Measurements from ENCODE around the gene LPP.

The LPP gene

DNA sequence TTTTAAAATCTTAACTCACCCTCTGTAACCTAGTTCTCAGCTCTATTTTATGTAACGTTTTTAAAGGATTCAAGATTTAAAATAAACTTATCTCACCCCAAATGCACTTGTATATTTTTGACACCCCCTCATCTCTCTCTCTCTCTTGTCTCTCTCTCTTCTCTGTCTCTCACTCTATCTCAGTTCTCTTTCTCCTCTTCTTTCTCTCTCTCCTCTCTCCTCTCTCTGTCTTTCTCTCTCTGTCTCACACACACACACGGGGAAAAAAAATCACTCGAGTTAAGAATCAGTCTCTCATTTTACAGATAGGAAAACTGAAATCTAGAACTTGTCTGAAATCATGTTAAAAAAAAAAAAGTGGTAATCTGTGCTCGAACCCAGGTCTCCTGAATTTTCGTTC is 108.5 kb downstream of the LPP start:
- Histone ChIP-seq H3K27me3 (replicated peaks; ENCODE audit: insufficient read depth, low read length) (no peaks in the 10 kb centered on the region), H3K9ac (ENCODE audit: low read length) (no peak overlapping the region), H3K9me2 (replicated peaks; ENCODE audit: insufficient read depth, low read length) (no peaks in the 10 kb centered on the region), H3K4me1 (ENCODE audit: low read length) (no peaks in the 10 kb centered on the region), H3F3A (ENCODE audit: insufficient read depth, low read length) (no peaks in the 10 kb centered on the region), H3K4me2 (ENCODE audit: low read depth, low read length) (no peak overlapping the region), H4K20me1 (ENCODE audit: insufficient read depth, low read length) (no peaks in the 10 kb centered on the region), H2AFZ (ENCODE audit: low read length) (no peak overlapping the region), H3K9me3 (replicated peaks; ENCODE audit: insufficient read depth, low read length) (no peaks in the 10 kb centered on the region), H3K36me3 (replicated peaks; ENCODE audit: insufficient read depth, low read length) (no peaks in the 10 kb centered on the region), H3K79me2 (ENCODE audit: low read length) (no peaks in the 10 kb centered on the region), H3K4me3 (ENCODE audit: low read length) (no peak overlapping the region), H3K27ac (ENCODE audit: low read length) (no peak overlapping the region)
- TF ChIP-seq, protein P1, sequence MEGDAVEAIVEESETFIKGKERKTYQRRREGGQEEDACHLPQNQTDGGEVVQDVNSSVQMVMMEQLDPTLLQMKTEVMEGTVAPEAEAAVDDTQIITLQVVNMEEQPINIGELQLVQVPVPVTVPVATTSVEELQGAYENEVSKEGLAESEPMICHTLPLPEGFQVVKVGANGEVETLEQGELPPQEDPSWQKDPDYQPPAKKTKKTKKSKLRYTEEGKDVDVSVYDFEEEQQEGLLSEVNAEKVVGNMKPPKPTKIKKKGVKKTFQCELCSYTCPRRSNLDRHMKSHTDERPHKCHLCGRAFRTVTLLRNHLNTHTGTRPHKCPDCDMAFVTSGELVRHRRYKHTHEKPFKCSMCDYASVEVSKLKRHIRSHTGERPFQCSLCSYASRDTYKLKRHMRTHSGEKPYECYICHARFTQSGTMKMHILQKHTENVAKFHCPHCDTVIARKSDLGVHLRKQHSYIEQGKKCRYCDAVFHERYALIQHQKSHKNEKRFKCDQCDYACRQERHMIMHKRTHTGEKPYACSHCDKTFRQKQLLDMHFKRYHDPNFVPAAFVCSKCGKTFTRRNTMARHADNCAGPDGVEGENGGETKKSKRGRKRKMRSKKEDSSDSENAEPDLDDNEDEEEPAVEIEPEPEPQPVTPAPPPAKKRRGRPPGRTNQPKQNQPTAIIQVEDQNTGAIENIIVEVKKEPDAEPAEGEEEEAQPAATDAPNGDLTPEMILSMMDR (IDR thresholded peaks at IDR 0.05; ENCODE audit: low read length), result no peak
- TF ChIP-seq EZH2phosphoT487 (IDR thresholded peaks at IDR 0.05; ENCODE audit: low read length) (no peak), EZH2 (optimal IDR thresholded peaks at IDR 0.05; ENCODE audit: low read depth, low read length) (no peak)
- no peak for DNase-seq

DNA sequence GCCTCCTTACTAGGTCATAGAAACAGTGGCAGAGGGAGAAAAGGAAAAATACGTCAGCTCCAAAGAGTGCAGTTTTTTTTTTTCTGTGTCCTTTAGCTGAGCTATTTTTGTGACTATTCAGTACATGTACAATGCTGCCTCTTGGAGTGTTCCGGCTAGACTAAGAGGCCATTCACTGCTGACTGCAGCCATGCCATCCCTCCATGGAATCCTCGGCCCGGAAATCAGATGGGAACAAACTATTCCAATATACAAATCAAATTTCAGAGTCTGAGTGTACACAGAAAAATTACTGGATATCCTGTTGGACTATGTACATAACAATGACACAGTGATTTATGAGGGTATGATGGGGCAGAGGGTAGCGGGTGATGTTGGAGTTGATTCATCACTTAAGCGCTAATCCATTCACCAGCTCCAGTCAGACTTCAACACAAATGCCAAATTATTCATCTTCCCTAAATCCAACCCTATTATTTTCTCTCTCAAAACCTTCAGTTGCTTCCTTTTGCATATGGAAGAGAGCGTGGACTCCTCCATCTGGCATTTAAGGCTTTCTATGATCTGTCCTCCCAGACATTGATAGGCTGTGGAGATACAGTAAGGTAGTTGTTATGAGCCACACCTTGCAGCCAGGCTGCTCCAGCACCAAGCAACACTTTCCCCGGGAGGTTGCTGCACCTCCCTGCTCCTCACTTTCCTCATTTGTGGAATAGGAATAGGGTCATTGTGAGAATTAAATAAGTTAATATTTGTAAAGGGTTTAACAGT is 109.1 kb downstream of the LPP start:
- Histone ChIP-seq H3K4me2 (ENCODE audit: low read depth, low read length) (no peak overlapping the region), H3K27ac (ENCODE audit: low read length) (no peak overlapping the region), H3K79me2 (ENCODE audit: low read length) (no peaks in the 10 kb centered on the region), H3K4me3 (ENCODE audit: low read length) (no peak overlapping the region), H3K9ac (ENCODE audit: low read length) (no peak overlapping the region), H2AFZ (ENCODE audit: low read length) (no peak overlapping the region), H4K20me1 (ENCODE audit: insufficient read depth, low read length) (no peaks in the 10 kb centered on the region), H3K27me3 (replicated peaks; ENCODE audit: insufficient read depth, low read length) (no peaks in the 10 kb centered on the region), H3K9me2 (replicated peaks; ENCODE audit: insufficient read depth, low read length) (no peaks in the 10 kb centered on the region), H3F3A (ENCODE audit: insufficient read depth, low read length) (no peaks in the 10 kb centered on the region), H3K36me3 (replicated peaks; ENCODE audit: insufficient read depth, low read length) (no peaks in the 10 kb centered on the region), H3K4me1 (ENCODE audit: low read length) (no peaks in the 10 kb centered on the region), H3K9me3 (replicated peaks; ENCODE audit: insufficient read depth, low read length) (no peaks in the 10 kb centered on the region)
- no peak for TF ChIP-seq EZH2phosphoT487 (IDR thresholded peaks at IDR 0.05; ENCODE audit: low read length)
- TF ChIP-seq, protein P1 (IDR thresholded peaks at IDR 0.05; ENCODE audit: low read length), result no peak
- no peak for TF ChIP-seq EZH2 (optimal IDR thresholded peaks at IDR 0.05; ENCODE audit: low read depth, low read length)
- DNase-seq, result no peak

DNA sequence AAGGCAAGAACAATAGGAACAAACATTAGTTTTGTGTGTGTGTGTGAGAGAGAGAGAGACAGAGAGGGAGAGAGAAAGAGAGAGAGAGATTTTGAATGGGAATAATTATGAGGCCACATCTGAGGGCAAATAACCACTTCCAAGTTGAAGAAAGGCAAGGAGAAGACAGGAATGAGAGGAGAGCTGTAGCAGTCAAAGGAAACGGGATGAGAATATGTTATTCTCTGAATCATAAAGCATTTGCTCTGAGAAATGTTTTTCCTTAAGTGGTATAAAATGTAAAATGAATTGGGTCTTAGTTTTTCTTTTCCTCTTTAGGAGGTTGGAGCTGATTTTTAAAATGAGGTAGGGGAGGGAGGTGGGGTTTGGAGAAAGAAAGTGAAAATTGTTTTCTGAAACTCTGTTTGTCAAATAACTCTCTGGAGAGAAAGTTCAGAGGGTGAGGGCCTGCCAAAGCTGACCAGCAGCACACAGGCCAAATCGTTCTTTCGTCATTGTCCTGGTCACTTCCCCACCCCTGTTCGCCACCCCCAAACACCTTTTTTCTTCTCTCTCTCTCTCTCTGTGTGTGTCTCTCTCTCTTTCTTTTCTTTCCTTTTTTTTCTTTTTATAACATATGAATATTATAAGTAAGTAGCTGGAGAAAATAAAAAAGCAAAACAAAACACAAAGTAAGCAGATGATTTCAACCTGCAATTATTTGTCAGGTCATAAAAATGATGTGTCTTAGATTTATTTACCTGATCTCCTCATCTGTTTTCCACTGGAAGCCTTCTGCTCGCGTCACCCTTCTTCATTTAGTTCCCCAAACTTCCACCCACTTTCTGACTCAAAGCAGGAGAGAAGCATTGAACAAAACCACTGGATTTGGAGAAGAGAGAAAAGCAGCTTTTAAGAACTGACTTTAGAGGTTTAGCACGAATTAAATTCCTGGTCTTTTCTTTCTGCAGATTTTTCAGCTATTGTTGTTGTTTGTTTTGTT is 110.6 kb downstream of the LPP start:
- no peak for DNase-seq
- Histone ChIP-seq H2AFZ (ENCODE audit: low read length) (no peak overlapping the region), H4K20me1 (ENCODE audit: insufficient read depth, low read length) (no peaks in the 10 kb centered on the region), H3K27ac (ENCODE audit: low read length) (no peak overlapping the region), H3F3A (ENCODE audit: insufficient read depth, low read length) (no peaks in the 10 kb centered on the region), H3K9me2 (replicated peaks; ENCODE audit: insufficient read depth, low read length) (no peaks in the 10 kb centered on the region), H3K27me3 (replicated peaks; ENCODE audit: insufficient read depth, low read length) (no peaks in the 10 kb centered on the region), H3K9ac (ENCODE audit: low read length) (no peak overlapping the region), H3K4me2 (ENCODE audit: low read depth, low read length) (no peak overlapping the region), H3K9me3 (replicated peaks; ENCODE audit: insufficient read depth, low read length) (no peaks in the 10 kb centered on the region), H3K79me2 (ENCODE audit: low read length) (no peaks in the 10 kb centered on the region), H3K36me3 (replicated peaks; ENCODE audit: insufficient read depth, low read length) (no peaks in the 10 kb centered on the region), H3K4me1 (ENCODE audit: low read length) (no peaks in the 10 kb centered on the region), H3K4me3 (ENCODE audit: low read length) (no peak overlapping the region)
- TF ChIP-seq, protein P1 (IDR thresholded peaks at IDR 0.05; ENCODE audit: low read length), result no peak

All from MM.1S (cell line).